ENCODE measurements around the gene DDX31.

DNA sequence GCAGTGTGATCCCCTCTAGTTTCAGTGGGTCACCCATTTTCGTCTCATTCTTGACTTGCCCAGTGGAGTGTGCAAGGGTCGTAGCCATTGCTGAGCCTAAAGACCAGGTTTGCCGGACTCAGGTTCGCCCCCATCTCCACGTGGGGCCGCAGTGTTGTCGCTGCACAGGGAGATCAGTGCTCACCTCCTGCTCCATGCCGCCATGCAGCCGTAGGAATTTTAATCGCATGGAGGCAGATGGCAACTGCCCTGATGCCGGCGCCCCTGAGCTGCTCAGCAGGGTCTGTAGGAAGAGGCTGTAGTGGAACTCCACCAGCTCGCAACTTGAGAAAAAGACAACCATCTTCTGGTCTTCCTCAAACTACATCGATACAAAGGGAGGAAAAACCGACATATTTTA, 24.1 kb downstream of the DDX31 start:
- TF ChIP-seq, protein P1, sequence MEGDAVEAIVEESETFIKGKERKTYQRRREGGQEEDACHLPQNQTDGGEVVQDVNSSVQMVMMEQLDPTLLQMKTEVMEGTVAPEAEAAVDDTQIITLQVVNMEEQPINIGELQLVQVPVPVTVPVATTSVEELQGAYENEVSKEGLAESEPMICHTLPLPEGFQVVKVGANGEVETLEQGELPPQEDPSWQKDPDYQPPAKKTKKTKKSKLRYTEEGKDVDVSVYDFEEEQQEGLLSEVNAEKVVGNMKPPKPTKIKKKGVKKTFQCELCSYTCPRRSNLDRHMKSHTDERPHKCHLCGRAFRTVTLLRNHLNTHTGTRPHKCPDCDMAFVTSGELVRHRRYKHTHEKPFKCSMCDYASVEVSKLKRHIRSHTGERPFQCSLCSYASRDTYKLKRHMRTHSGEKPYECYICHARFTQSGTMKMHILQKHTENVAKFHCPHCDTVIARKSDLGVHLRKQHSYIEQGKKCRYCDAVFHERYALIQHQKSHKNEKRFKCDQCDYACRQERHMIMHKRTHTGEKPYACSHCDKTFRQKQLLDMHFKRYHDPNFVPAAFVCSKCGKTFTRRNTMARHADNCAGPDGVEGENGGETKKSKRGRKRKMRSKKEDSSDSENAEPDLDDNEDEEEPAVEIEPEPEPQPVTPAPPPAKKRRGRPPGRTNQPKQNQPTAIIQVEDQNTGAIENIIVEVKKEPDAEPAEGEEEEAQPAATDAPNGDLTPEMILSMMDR (IDR thresholded peaks at IDR 0.05), result no peak
- TF ChIP-seq POLR2A (IDR thresholded peaks at IDR 0.05), result no peak

Data from body of pancreas (tissue), 4 donors.